HG02759 (cell line): ENCODE results near the gene AURKB.
A peak's percentile ranks its signal among the peaks of the same experiment; 100 is the strongest.
"Not testable (repeated sequence)": the region's sequence is repeated elsewhere in the genome, so short reads cannot be mapped to it uniquely, and the experiment has no call there.

Experiments used
- ATAC-seq: cut with Tn5 transposase; IDR thresholded peaks from one replicate; pipeline ENCODE4 v1.9.1; 2021; ENCODE audit warnings: mild to moderate bottlenecking, moderate library complexity; ENCODE audit not compliant: unreplicated experiment

The AURKB gene

GRCh38 chr17:8189041-8189710 is 21.2 kb downstream of the AURKB start:
- no peak for ATAC-seq

GRCh38 chr17:8188263-8188839 is 22.0 kb downstream of the AURKB start:
- ATAC-seq = no peak

- peak; percentile 30 for ATAC-seq
Measured at GRCh38 chr17:8187517-8188262, 22.7 kb downstream of the AURKB start.

- ATAC-seq = peak; percentile 26
Measured at GRCh38 chr17:8186787-8187516, 23.4 kb downstream of the AURKB start.

GRCh38 chr17:8186446-8186786 is 24.0 kb downstream of the AURKB start:
- peak; percentile 1 for ATAC-seq

GRCh38 chr17:8185582-8186445 is 24.6 kb downstream of the AURKB start:
- peak; percentile 20 for ATAC-seq

GRCh38 chr17:8176998-8177731 is 33.2 kb downstream of the AURKB start:
- no peak for ATAC-seq

GRCh38 chr17:8176197-8176940 is 34.0 kb downstream of the AURKB start, which contains the start of gene TMEM107:
Gene TMEM107, minus strand, starts transcription at chr17:8176380. Its CDS starts 94 bp downstream, at chr17:8176286.
- ATAC-seq = peak; percentile 47

GRCh38 chr17:8175795-8176196 is 34.6 kb downstream of the AURKB start:
- ATAC-seq = peak; percentile 10

- no peak for ATAC-seq
Measured at GRCh38 chr17:8173871-8174322, 36.5 kb downstream of the AURKB start.

GRCh38 chr17:8173056-8173870 is 37.1 kb downstream of the AURKB start:
- peak; percentile 75 for ATAC-seq

GRCh38 chr17:8170186-8170585 is 40.2 kb downstream of the AURKB start:
- not testable (repeated sequence) for ATAC-seq

- no peak for ATAC-seq
Measured at GRCh38 chr17:8167526-8167925, 42.8 kb downstream of the AURKB start.

GRCh38 chr17:8166731-8167130 is 43.6 kb downstream of the AURKB start:
- ATAC-seq = no peak

GRCh38 chr17:8164815-8165131 is 45.6 kb downstream of the AURKB start:
- no peak for ATAC-seq

- no peak for ATAC-seq
Measured at GRCh38 chr17:8163978-8164814, 46.2 kb downstream of the AURKB start.
